Suprapubic skin (tissue), 4 donors: ENCODE measurements around the gene TMEM89.

Experiments used
- CTCF ChIP-seq, 2 donors: fragments of 200-600 bp in 1 of 2; fragments of 450-650 bp in 1 of 2; sonication (generic) in 1 of 2; IDR thresholded peaks; one replicate each; pipeline ENCODE4 v1.5.1; 2016 to 2019; ENCODE audit warnings: antibody characterized with exemption in 2 of 2, mild to moderate bottlenecking in 1 of 2, moderate library complexity in 1 of 2
- EP300 ChIP-seq: sonication (generic); formaldehyde crosslinking; IDR thresholded peaks from one replicate; pipeline ENCODE4 v1.6.1; 2017; ENCODE audit warnings: antibody characterized with exemption
- POLR2A ChIP-seq, 2 donors: fragments of 450-650 bp; IDR thresholded peaks; one replicate each; pipeline ENCODE4 v1.6.1; 2017; ENCODE audit warnings: antibody characterized with exemption in 2 of 2, mild to moderate bottlenecking in 2 of 2, moderate library complexity in 2 of 2
- POLR2AphosphoS5 ChIP-seq, 3 donors: sonication (generic); formaldehyde crosslinking; IDR thresholded peaks; one replicate each; pipeline ENCODE4 v1.6.1; 2017; ENCODE audit warnings: antibody characterized with exemption in 3 of 3

- TF ChIP-seq POLR2AphosphoS5 (IDR thresholded peaks at IDR 0.05) (peak in 1 of 3 donors; percentile 23), CTCF (IDR thresholded peaks at IDR 0.05) (no peak), POLR2A (IDR thresholded peaks at IDR 0.05) (no peak), EP300 (no peak)
These were observed 23.1 kb downstream of the TMEM89 start for GRCh38 chr3:48598323-48599076.
